CD4-positive, alpha-beta memory T cell (primary cell): ENCODE measurements around the gene BIK. TPM values are rescaled to one million over a fixed set of nuclear protein-coding genes. Genes with fewer than 3 reads are reported as not detected.

Experiments
- CTCF ChIA-PET: fragments of 350-600 bp; sonication (Branson Sonifier 250); formaldehyde crosslinking; loops from one replicate; lab custom pipeline; 2021; ENCODE audit warnings: inconsistent platforms; ENCODE audit not compliant: partially characterized antibody; lab: Charles Lee
- POLR2A ChIA-PET: fragments of 350-600 bp; sonication (Branson Sonifier 250); formaldehyde crosslinking; loops from one replicate; lab custom pipeline; 2021; ENCODE audit not compliant: partially characterized antibody; lab: Charles Lee
- DNase-seq, 5 donors: peaks; one replicate each; pipeline versions ENCODE4 v3.0.0 to v3.0.0-alpha.2; 2020 to 2022; ENCODE audit warnings: mixed read lengths in 1 of 5
- H3K27ac ChIP-seq: one replicate; pipeline ENCODE4 v1.7.0; 2013; ENCODE audit warnings: low read depth, low read length
- H3K27me3 ChIP-seq: 2 replicates; pipeline ENCODE4 v1.7.0; 2013; ENCODE audit warnings: mild to moderate bottlenecking, low read length, moderate library complexity; ENCODE audit not compliant: insufficient read depth
- H3K36me3 ChIP-seq: 2 replicates; pipeline ENCODE4 v1.7.0; 2013; ENCODE audit warnings: mild to moderate bottlenecking, low read length, moderate library complexity; ENCODE audit not compliant: insufficient read depth
- H3K4me1 ChIP-seq: 2 replicates; pipeline ENCODE4 v1.7.0; 2013; ENCODE audit warnings: mild to moderate bottlenecking, low read length, moderate library complexity; ENCODE audit not compliant: insufficient read depth
- H3K4me3 ChIP-seq, 2 donors: one replicate each; pipeline ENCODE4 v1.7.0; 2013; ENCODE audit warnings: low read length in 2 of 2, mild to moderate bottlenecking in 1 of 2
- H3K9me3 ChIP-seq, 2 donors: one replicate each; pipeline ENCODE4 v1.7.0; 2013; ENCODE audit warnings: low read length in 2 of 2, control low read depth in 1 of 2; ENCODE audit not compliant: control insufficient read depth in 1 of 2
- H3K27ac Mint-ChIP-seq, 7 donors: one replicate each; pipeline ENCODE4 v1.8.0; 2020 to 2021; ENCODE audit warnings: mixed read lengths in 7 of 7, mild to moderate bottlenecking in 6 of 7, inconsistent platforms in 3 of 7, moderate library complexity in 3 of 7
- H3K27me3 Mint-ChIP-seq, 2 donors: one replicate each; pipeline ENCODE4 v1.8.0; 2020 to 2021; ENCODE audit warnings: mixed read lengths in 2 of 2
- H3K36me3 Mint-ChIP-seq, 2 donors: one replicate each; pipeline ENCODE4 v1.8.0; 2020 to 2021; ENCODE audit warnings: mixed read lengths in 2 of 2, inconsistent platforms in 1 of 2, mild to moderate bottlenecking in 1 of 2
- H3K4me1 Mint-ChIP-seq, 4 donors: one replicate each; pipeline ENCODE4 v1.8.0; 2020 to 2021; ENCODE audit warnings: mixed read lengths in 4 of 4, mild to moderate bottlenecking in 1 of 4
- H3K4me3 Mint-ChIP-seq, 8 donors: one replicate each; pipeline ENCODE4 v1.8.0; 2020 to 2021; ENCODE audit warnings: mixed read lengths in 8 of 8, mild to moderate bottlenecking in 7 of 8, moderate library complexity in 6 of 8, inconsistent platforms in 3 of 8
- H3K9me3 Mint-ChIP-seq, 8 donors: one replicate each; pipeline ENCODE4 v1.8.0; 2020 to 2021; ENCODE audit warnings: mixed read lengths in 8 of 8, mild to moderate bottlenecking in 5 of 8, inconsistent platforms in 3 of 8, moderate library complexity in 1 of 8
- intact Hi-C: fragments of 100-400 bp; cut with micrococcal nuclease; formaldehyde crosslinking; loops from one replicate; pipeline ENCODE4 v1.15.1; 2023
- polyA plus RNA-seq, 2 donors: library from polyadenylated mRNA; unstranded; fragments of 300-500 nt; fragmentation: Illumina TruSeq; gene quantifications; one replicate each; pipeline ENCODE4 v1.2.3, GENCODE V29; 2021
- total RNA-seq, 2 experiments: library from RNA; stranded (reverse); gene quantifications; one replicate each; pipeline ENCODE4 v1.2.3, GENCODE V29; 2021

Gene BIK
- total and polyA plus RNA-seq, 4 experiments from 2014 or later: 2.5 to 8.8 (median 5.6) TPM

- no peaks in the 10 kb centered on the region for H3K4me1 ChIP-seq
- no peaks in the 10 kb centered on the region for H3K27me3 ChIP-seq
- ChIA-PET POLR2A (no interaction called here), CTCF (interaction anchor here (0.5 kb wide), 1 partner anchor 20 kb away, joined by 3 read pairs; no protein-coding TSS in a partner anchor)
- H3K36me3 Mint-ChIP-seq: peaks cover 3 to 25% of the 10 kb centered on the region in 2 donors
- DNase-seq: no peak
- H3K36me3 ChIP-seq: no peaks in the 10 kb centered on the region
- no peaks in the 10 kb centered on the region for H3K27me3 Mint-ChIP-seq
- H3K4me1 Mint-ChIP-seq: peaks cover 0 to 9% (median 3%) of the 10 kb centered on the region in 4 donors
- H3K9me3 Mint-ChIP-seq: no peaks in the 10 kb centered on the region
- no peak overlapping the region for H3K27ac Mint-ChIP-seq
- H3K27ac ChIP-seq: no peak overlapping the region
- intact Hi-C loops: no loop called here
- H3K4me3 ChIP-seq: no peak overlapping the region
- no peaks in the 10 kb centered on the region for H3K9me3 ChIP-seq
- no peak overlapping the region for H3K4me3 Mint-ChIP-seq
These were observed 55.8 kb downstream of the BIK start for GRCh38 chr22:43166132-43166930.

GRCh38 chr22:43167001-43167589 lies 56.5 kb downstream of the BIK start:
- Mint-ChIP-seq H3K4me1 (peaks cover 0 to 9% (median 3%) of the 10 kb centered on the region in 4 donors), H3K36me3 (peaks cover 3 to 25% of the 10 kb centered on the region in 2 donors), H3K4me3 (no peak overlapping the region), H3K27me3 (no peaks in the 10 kb centered on the region), H3K9me3 (no peaks in the 10 kb centered on the region), H3K27ac (no peak overlapping the region)
- Histone ChIP-seq H3K27ac (no peak overlapping the region), H3K4me1 (no peaks in the 10 kb centered on the region), H3K36me3 (no peaks in the 10 kb centered on the region), H3K4me3 (no peak overlapping the region), H3K9me3 (no peaks in the 10 kb centered on the region), H3K27me3 (no peaks in the 10 kb centered on the region)
- DNase-seq: no peak
- intact Hi-C loops: no loop called here
- ChIA-PET POLR2A (no interaction called here), CTCF (no interaction called here)

- Histone ChIP-seq H3K36me3 (no peaks in the 10 kb centered on the region), H3K4me3 (no peak overlapping the region), H3K27me3 (no peaks in the 10 kb centered on the region), H3K4me1 (no peaks in the 10 kb centered on the region), H3K27ac (no peak overlapping the region), H3K9me3 (no peaks in the 10 kb centered on the region)
- ChIA-PET POLR2A (no interaction called here), CTCF (no interaction called here)
- no peaks in the 10 kb centered on the region for H3K27me3 Mint-ChIP-seq
- intact Hi-C loops: no loop called here
- H3K4me3 Mint-ChIP-seq: no peak overlapping the region
- H3K27ac Mint-ChIP-seq: peak overlapping the region in 1 of 7 donors; percentile 17
- no peaks in the 10 kb centered on the region for H3K9me3 Mint-ChIP-seq
- no peak for DNase-seq
- peaks cover 9 to 33% of the 10 kb centered on the region in 2 donors for H3K36me3 Mint-ChIP-seq
- peaks cover 0 to 9% (median 4%) of the 10 kb centered on the region in 4 donors for H3K4me1 Mint-ChIP-seq
These were observed 58.1 kb downstream of the BIK start for GRCh38 chr22:43168471-43169309.

GRCh38 chr22:43169310-43170130 lies 59.0 kb downstream of the BIK start:
- H3K27ac Mint-ChIP-seq: no peak overlapping the region
- H3K36me3 ChIP-seq: no peaks in the 10 kb centered on the region
- no peaks in the 10 kb centered on the region for H3K27me3 Mint-ChIP-seq

GRCh38 chr22:43170131-43170480 lies 59.6 kb downstream of the BIK start:
- Mint-ChIP-seq H3K4me3 (no peak overlapping the region), H3K9me3 (no peaks in the 10 kb centered on the region), H3K27ac (peak overlapping the region in 1 of 7 donors; percentile 61), H3K36me3 (peaks cover 9 to 30% of the 10 kb centered on the region in 2 donors), H3K27me3 (no peaks in the 10 kb centered on the region), H3K4me1 (peaks cover 0 to 4% (median 2%) of the 10 kb centered on the region in 4 donors)
- Histone ChIP-seq H3K4me3 (no peak overlapping the region), H3K9me3 (no peaks in the 10 kb centered on the region), H3K36me3 (peaks cover under 1% of the 10 kb centered on the region), H3K27me3 (no peaks in the 10 kb centered on the region), H3K4me1 (no peaks in the 10 kb centered on the region), H3K27ac (no peak overlapping the region)
- ChIA-PET POLR2A (no interaction called here), CTCF (no interaction called here)
- intact Hi-C loops: no loop called here
- DNase-seq: no peak

More at GRCh38 chr22:43169310-43170130, 59.0 kb downstream of the BIK start:
- no peak for DNase-seq
- H3K9me3 ChIP-seq: no peaks in the 10 kb centered on the region
- ChIA-PET CTCF (no interaction called here), POLR2A (no interaction called here)
- intact Hi-C loops: no loop called here
- H3K27ac ChIP-seq: no peak overlapping the region
- peaks cover 9 to 30% of the 10 kb centered on the region in 2 donors for H3K36me3 Mint-ChIP-seq
- no peaks in the 10 kb centered on the region for H3K4me1 ChIP-seq
- H3K4me1 Mint-ChIP-seq: peaks cover 0 to 4% (median 2%) of the 10 kb centered on the region in 4 donors
- H3K4me3 ChIP-seq: no peak overlapping the region
- no peak overlapping the region for H3K4me3 Mint-ChIP-seq
- H3K9me3 Mint-ChIP-seq: no peaks in the 10 kb centered on the region
- H3K27me3 ChIP-seq: no peaks in the 10 kb centered on the region

GRCh38 chr22:43171019-43171491 lies 60.5 kb downstream of the BIK start:
- CTCF ChIA-PET: no interaction called here
- Histone ChIP-seq H3K36me3 (peaks cover 3% of the 10 kb centered on the region), H3K9me3 (no peaks in the 10 kb centered on the region), H3K4me1 (no peaks in the 10 kb centered on the region), H3K27me3 (no peaks in the 10 kb centered on the region), H3K4me3 (no peak overlapping the region), H3K27ac (no peak overlapping the region)
- H3K36me3 Mint-ChIP-seq: peaks cover 9 to 30% of the 10 kb centered on the region in 2 donors
- intact Hi-C loops: no loop called here
- no peaks in the 10 kb centered on the region for H3K27me3 Mint-ChIP-seq
- DNase-seq: no peak
- no peaks in the 10 kb centered on the region for H3K9me3 Mint-ChIP-seq
- H3K27ac Mint-ChIP-seq: peak overlapping the region in 2 of 7 donors; percentile 61 to 62
- POLR2A ChIA-PET: no interaction called here
- no peak overlapping the region for H3K4me3 Mint-ChIP-seq
- peaks cover 0 to 4% (median 2%) of the 10 kb centered on the region in 4 donors for H3K4me1 Mint-ChIP-seq
